H1 (cell line): ENCODE measurements around the gene POLL. TPM values are rescaled to one million over a fixed set of nuclear protein-coding genes. Genes with fewer than 3 reads are reported as not detected.

Experiments used
- CTCF ChIA-PET: fragments of 300-600 bp; sonication (Branson Sonifier 250); formaldehyde crosslinking; loops from one replicate; lab custom pipeline; 2021; ENCODE audit not compliant: partially characterized antibody; lab: Charles Lee
- POLR2A ChIA-PET: fragments of 300-600 bp; sonication (Branson Sonifier 250); formaldehyde crosslinking; loops from one replicate; lab custom pipeline; 2021; ENCODE audit warnings: inconsistent platforms; ENCODE audit not compliant: partially characterized antibody; lab: Charles Lee
- DNase-seq, 2 experiments: peaks; one replicate each; pipeline versions ENCODE4 v3.0.0 to v3.0.0-alpha.2; 2010 to 2022; ENCODE audit warnings: low spot score in 2 of 2, low read depth in 1 of 2, mixed read lengths in 1 of 2
- FAIRE-seq: peaks from 2 replicates; lab custom pipeline; 2011; peaks lifted over from hg19 to GRCh38; lab: Jason Lieb, UNC
- H2AFZ ChIP-seq: 2 replicates; pipeline ENCODE4 v1.8.1; 2012; ENCODE audit warnings: low read length, inconsistent platforms
- H2AK5ac ChIP-seq: 2 replicates; pipeline ENCODE4 v1.6.1; 2013; ENCODE audit warnings: low read depth, low read length
- H2BK120ac ChIP-seq: replicated peaks from 2 replicates; pipeline ENCODE3; 2013; ENCODE audit warnings: low read depth, low read length, inconsistent platforms
- H2BK12ac ChIP-seq: 2 replicates; pipeline ENCODE4 v1.6.1; 2013; ENCODE audit warnings: low read depth, low read length
- H2BK15ac ChIP-seq: 2 replicates; pipeline ENCODE4 v1.6.1; 2013; ENCODE audit warnings: low read length
- H2BK20ac ChIP-seq: 2 replicates; pipeline ENCODE4 v1.6.1; 2013; ENCODE audit warnings: low read length
- H2BK5ac ChIP-seq: 2 replicates; pipeline ENCODE4 v1.6.1; 2013; ENCODE audit warnings: low read depth, low read length
- H3K14ac ChIP-seq: 2 replicates; pipeline ENCODE4 v1.6.1; 2013; ENCODE audit warnings: inconsistent platforms; ENCODE audit not compliant: insufficient read length
- H3K18ac ChIP-seq: 2 replicates; pipeline ENCODE4 v1.6.1; 2013; ENCODE audit warnings: low read length; ENCODE audit errors: extremely low read depth
- H3K23ac ChIP-seq: 2 replicates; pipeline ENCODE4 v1.6.1; 2013; ENCODE audit warnings: inconsistent platforms; ENCODE audit not compliant: insufficient read length
- H3K23me2 ChIP-seq: 2 replicates; pipeline ENCODE4 v1.6.1; 2013; ENCODE audit warnings: low read depth, low read length
- H3K27ac ChIP-seq: 2 replicates; pipeline ENCODE4 v1.6.1; 2011; ENCODE audit warnings: low read depth, low read length, inconsistent platforms
- H3K27me3 ChIP-seq, 4 experiments: replicated peaks in 1 of 4; 1 replicate in 1 of 4; 2 replicates in 3 of 4; pipeline versions ENCODE4 v1.6.1 to v1.8.1; 2011 to 2013; ENCODE audit warnings: low read length in 3 of 4, mild to moderate bottlenecking in 3 of 4, inconsistent platforms in 2 of 4, mixed read lengths in 2 of 4, moderate library complexity in 1 of 4; ENCODE audit not compliant: control insufficient read depth in 3 of 4, insufficient read depth in 3 of 4; ENCODE audit errors: extremely low read depth in 1 of 4
- H3K36me3 ChIP-seq, 4 experiments: 2 replicates each; pipeline versions ENCODE4 v1.6.1 to v1.8.1; 2011 to 2013; ENCODE audit warnings: mild to moderate bottlenecking in 4 of 4, low read length in 3 of 4, moderate library complexity in 2 of 4, control low read depth in 1 of 4, inconsistent platforms in 1 of 4; ENCODE audit not compliant: insufficient read depth in 4 of 4, control insufficient read depth in 2 of 4
- H3K4ac ChIP-seq: replicated peaks from 2 replicates; pipeline ENCODE3; 2013; ENCODE audit warnings: low read length, low read depth, mixed read lengths, inconsistent platforms; ENCODE audit not compliant: insufficient read length
- H3K4me1 ChIP-seq, 4 experiments: replicated peaks in 1 of 4; 1 replicate in 1 of 4; 2 replicates in 3 of 4; pipeline versions ENCODE4 v1.6.1 to v1.8.1; 2011 to 2013; ENCODE audit warnings: low read length in 3 of 4, inconsistent platforms in 2 of 4, mixed read lengths in 1 of 4; ENCODE audit not compliant: insufficient read depth in 4 of 4, control insufficient read depth in 3 of 4
- H3K4me2 ChIP-seq, 2 experiments: 2 replicates each; pipeline versions ENCODE4 v1.6.1 to v1.8.1; 2011 to 2013; ENCODE audit warnings: low read depth in 2 of 2, low read length in 2 of 2, control low read depth in 1 of 2, inconsistent platforms in 1 of 2, mild to moderate bottlenecking in 1 of 2; ENCODE audit not compliant: insufficient read depth in 1 of 2
- H3K4me3 ChIP-seq, 4 experiments: fragments of 200-600, 300-600 bp in 1 of 4; sonication (generic), shearing (Covaris generic), sonication (Bioruptor Twin) in 1 of 4; 2 replicates each; pipeline versions ENCODE4 v1.5.1 to v1.8.1; 2011 to 2016; ENCODE audit warnings: low read length in 4 of 4, low read depth in 3 of 4, control low read depth in 2 of 4, inconsistent platforms in 2 of 4, mild to moderate bottlenecking in 2 of 4, mixed read lengths in 1 of 4, moderate library complexity in 1 of 4; ENCODE audit not compliant: insufficient read depth in 2 of 4; ENCODE audit errors: extremely low read depth in 1 of 4
- H3K56ac ChIP-seq: replicated peaks from 2 replicates; pipeline ENCODE3; 2013; ENCODE audit warnings: low read depth, mild to moderate bottlenecking, mixed read lengths, low read length, inconsistent platforms; ENCODE audit not compliant: insufficient read length
- H3K79me1 ChIP-seq: 2 replicates; pipeline ENCODE4 v1.6.1; 2013; ENCODE audit warnings: low read depth, low read length, control low read depth
- H3K79me2 ChIP-seq, 2 experiments: 2 replicates each; pipeline versions ENCODE4 v1.6.1 to v1.8.1; 2012 to 2013; ENCODE audit warnings: low read length in 2 of 2, mild to moderate bottlenecking in 2 of 2, inconsistent platforms in 1 of 2; ENCODE audit not compliant: insufficient read depth in 2 of 2, control insufficient read depth in 1 of 2
- H3K9ac ChIP-seq, 4 experiments: replicated peaks in 1 of 4; 1 replicate in 1 of 4; 2 replicates in 3 of 4; pipeline versions ENCODE4 v1.6.1 to v1.8.1; 2011 to 2013; ENCODE audit warnings: low read depth in 3 of 4, low read length in 3 of 4, control low read depth in 2 of 4, mild to moderate bottlenecking in 2 of 4, moderate library complexity in 2 of 4, inconsistent platforms in 1 of 4; ENCODE audit errors: extremely low read depth in 1 of 4
- H3K9me3 ChIP-seq, 2 experiments: 2 replicates each; pipeline versions ENCODE4 v1.6.1 to v1.8.1; 2012 to 2013; ENCODE audit warnings: mild to moderate bottlenecking in 2 of 2, moderate library complexity in 2 of 2, control low read depth in 1 of 2, inconsistent platforms in 1 of 2, low read depth in 1 of 2, low read length in 1 of 2, mixed read lengths in 1 of 2; ENCODE audit not compliant: insufficient read depth in 2 of 2
- H4K20me1 ChIP-seq, 2 experiments: replicated peaks in 1 of 2; 2 replicates each; pipeline versions ENCODE3 to v1.8.1; 2011 to 2013; ENCODE audit warnings: inconsistent platforms in 2 of 2, low read length in 2 of 2, mild to moderate bottlenecking in 1 of 2; ENCODE audit not compliant: insufficient read depth in 2 of 2, control insufficient read depth in 1 of 2
- H4K5ac ChIP-seq: 2 replicates; pipeline ENCODE4 v1.6.1; 2013; ENCODE audit warnings: low read length, low read depth, mixed read lengths, inconsistent platforms; ENCODE audit not compliant: insufficient read length
- H4K8ac ChIP-seq: 2 replicates; pipeline ENCODE4 v1.8.0; 2013; ENCODE audit warnings: mild to moderate bottlenecking, moderate library complexity, low read length, inconsistent platforms; ENCODE audit not compliant: insufficient read depth; ENCODE audit errors: extremely low read depth
- H4K91ac ChIP-seq: replicated peaks from 2 replicates; pipeline ENCODE3; 2013; ENCODE audit warnings: low read length, mixed read lengths, inconsistent platforms; ENCODE audit not compliant: insufficient read length
- BCL11A ChIP-seq, 2 experiments: IDR thresholded peaks; one replicate each; pipeline ENCODE4 v1.6.1; 2011; ENCODE audit warnings: low read depth in 2 of 2, low read length in 2 of 2, mild to moderate bottlenecking in 2 of 2
- CHD2 ChIP-seq: IDR thresholded peaks from 2 replicates; pipeline ENCODE4 v1.6.1; 2012; ENCODE audit warnings: low read length, improper control_type of control experiment
- HDAC6 ChIP-seq: IDR thresholded peaks from one replicate; pipeline ENCODE4 v1.7.1; 2012; ENCODE audit warnings: low read depth, mild to moderate bottlenecking, inconsistent platforms, low read length, moderate library complexity
- NRF1 ChIP-seq: IDR thresholded peaks from 2 replicates; pipeline ENCODE4 v1.6.1; 2011; ENCODE audit warnings: mild to moderate bottlenecking, low read depth, low read length, improper control_type of control experiment
- PHF8 ChIP-seq: fragments of 200-600 bp; sonication (generic); conservative IDR thresholded peaks from 2 replicates; pipeline ENCODE4 v1.7.1; 2012; ENCODE audit warnings: low read depth, mild to moderate bottlenecking, inconsistent platforms, low read length, moderate library complexity
- POLR2AphosphoS5 ChIP-seq: IDR thresholded peaks from 2 replicates; pipeline ENCODE4 v1.6.1; 2011; ENCODE audit warnings: low read depth, low read length
- SRF ChIP-seq: IDR thresholded peaks from 2 replicates; pipeline ENCODE4 v1.6.1; 2011; ENCODE audit warnings: mild to moderate bottlenecking, low read depth, low read length, moderate library complexity
- WGBS, 2 experiments: shearing (Covaris generic) in 1 of 2; methylation state at CpG; one replicate each; pipeline versions ENCODE4 v1.1.6 to v1.1.7; 2013 to 2015; ENCODE audit warnings: low lambda C conversion rate in 2 of 2, mixed read lengths in 2 of 2, inconsistent platforms in 1 of 2, low coverage in 1 of 2, missing lambda C conversion rate in 1 of 2; ENCODE audit not compliant: insufficient replicate concordance in 2 of 2, insufficient coverage in 1 of 2, insufficient read length in 1 of 2; ENCODE audit errors: extremely low coverage in 1 of 2, missing lambda C conversion rate in 1 of 2; 5-methylcytosine and 5-hydroxymethylcytosine counted together
- polyA plus RNA-seq, 7 experiments: library from polyadenylated mRNA; depleted of rRNA in 3 of 7; stranded (reverse) in 5 of 7; unstranded in 2 of 7; fragments of >200 nt in 5 of 7; fragments of 200-250 nt in 2 of 7; gene quantifications; 1 replicate in 5 of 7; 2 replicates in 1 of 7; 4 replicates in 1 of 7; pipeline versions ENCODE4 v1.2.1 to v1.2.3, GENCODE V29; 2011 to 2013; ENCODE audit warnings: missing spikeins in 2 of 7, mixed read lengths in 2 of 7
- total RNA-seq: library from RNA; stranded (reverse); fragmentation: NEBNext Ultra II Directional; extraction: Animal tissue kit (Norgen Biotek cat#: 25700); gene quantifications from 2 replicates; pipeline ENCODE4 v1.2.1, GENCODE V29; 2021
- TF ChIP-seq, protein P1 (sequence below): IDR thresholded peaks from 2 replicates; pipeline ENCODE4 v1.6.1; 2011; ENCODE audit warnings: low read depth, mild to moderate bottlenecking, low read length; ENCODE audit not compliant: insufficient read depth

POLL gene
- total and polyA plus RNA-seq, 2 of the 8 experiments (the other 6 are each of a cell fraction or from before 2014, with no cell fraction given) = 26.1 to 45.9 TPM

- TF ChIP-seq CHD2 = no peak
- no peak for TF ChIP-seq SRF
- no peak for TF ChIP-seq BCL11A (IDR thresholded peaks at IDR 0.05; ENCODE audit: low read depth in 2 of 2, low read length in 2 of 2)
- no peak for TF ChIP-seq POLR2AphosphoS5
- TF ChIP-seq NRF1 = no peak
- TF ChIP-seq, protein P1, sequence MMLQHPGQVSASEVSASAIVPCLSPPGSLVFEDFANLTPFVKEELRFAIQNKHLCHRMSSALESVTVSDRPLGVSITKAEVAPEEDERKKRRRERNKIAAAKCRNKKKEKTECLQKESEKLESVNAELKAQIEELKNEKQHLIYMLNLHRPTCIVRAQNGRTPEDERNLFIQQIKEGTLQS = no peak
- TF ChIP-seq PHF8 = no peak
- no peak for TF ChIP-seq HDAC6
- no peak overlapping the region for H3K9ac ChIP-seq
- WGBS, 2 experiments = 89% methylated on average over 6 of the region's 6 CpGs; no CpG with 5 or more reads in 1 of the 2 experiments
- no peak overlapping the region for H3K18ac ChIP-seq
- H2BK5ac ChIP-seq = no peak overlapping the region
- no peak overlapping the region for H3K23ac ChIP-seq
- H2AK5ac ChIP-seq = no peak overlapping the region
- peaks cover 0 to 1% of the 10 kb centered on the region in 2 experiments for H4K20me1 ChIP-seq
- H4K8ac ChIP-seq = no peak overlapping the region
- no peak overlapping the region for H4K5ac ChIP-seq
- FAIRE-seq (no peak), DNase-seq (no peak)
- no peak overlapping the region for H3K4ac ChIP-seq
- no peak overlapping the region for H3K27ac ChIP-seq
- no peak overlapping the region for H2BK12ac ChIP-seq
- H3K79me1 ChIP-seq = no peaks in the 10 kb centered on the region
- no peak overlapping the region for H2BK20ac ChIP-seq
- H3K14ac ChIP-seq = no peak overlapping the region
- ChIA-PET CTCF (interaction anchor here (0.8 to 10.9 kb wide), 6 partner anchors 16 to 557 kb away, joined by 3 to 131 read pairs (median 3); no protein-coding TSS in a partner anchor), POLR2A (no interaction called here)
- H3K4me3 ChIP-seq = no peak overlapping the region
- no peak overlapping the region for H3K56ac ChIP-seq
- H3K23me2 ChIP-seq = no peaks in the 10 kb centered on the region
- H4K91ac ChIP-seq = no peak overlapping the region
- H3K79me2 ChIP-seq = no peaks in the 10 kb centered on the region
- no peak overlapping the region for H2BK15ac ChIP-seq
- H3K27me3 ChIP-seq = no peaks in the 10 kb centered on the region
- H3K36me3 ChIP-seq = peaks cover 0 to 11% (median 2%) of the 10 kb centered on the region in 4 experiments; a peak in 2 of 8 replicates
- no peak overlapping the region for H2BK120ac ChIP-seq
- no peaks in the 10 kb centered on the region for H3K9me3 ChIP-seq
- H2AFZ ChIP-seq = no peak overlapping the region
- H3K4me2 ChIP-seq = no peak overlapping the region
- H3K4me1 ChIP-seq = peaks cover 3 to 9% (median 6%) of the 10 kb centered on the region in 4 experiments
Measured at GRCh38 chr10:101619983-101620382, 31.9 kb upstream of the POLL start.
